ENCODE measurements around the gene TBRG1. TPM values are rescaled to one million over a fixed set of nuclear protein-coding genes. Genes with fewer than 3 reads are reported as not detected.

TBRG1 gene
- polyA plus RNA-seq, 3 donors, result 39.7 to 84.7 (median 43.5) TPM

GRCh38 chr11:124612045-124612444 is 10.6 kb upstream of the TBRG1 start:
- H3K4me1 ChIP-seq (ENCODE audit: control insufficient read depth in 1 of 2, insufficient read depth in 2 of 2, low read length in 2 of 2), result no peaks in the 10 kb centered on the region

DNA sequence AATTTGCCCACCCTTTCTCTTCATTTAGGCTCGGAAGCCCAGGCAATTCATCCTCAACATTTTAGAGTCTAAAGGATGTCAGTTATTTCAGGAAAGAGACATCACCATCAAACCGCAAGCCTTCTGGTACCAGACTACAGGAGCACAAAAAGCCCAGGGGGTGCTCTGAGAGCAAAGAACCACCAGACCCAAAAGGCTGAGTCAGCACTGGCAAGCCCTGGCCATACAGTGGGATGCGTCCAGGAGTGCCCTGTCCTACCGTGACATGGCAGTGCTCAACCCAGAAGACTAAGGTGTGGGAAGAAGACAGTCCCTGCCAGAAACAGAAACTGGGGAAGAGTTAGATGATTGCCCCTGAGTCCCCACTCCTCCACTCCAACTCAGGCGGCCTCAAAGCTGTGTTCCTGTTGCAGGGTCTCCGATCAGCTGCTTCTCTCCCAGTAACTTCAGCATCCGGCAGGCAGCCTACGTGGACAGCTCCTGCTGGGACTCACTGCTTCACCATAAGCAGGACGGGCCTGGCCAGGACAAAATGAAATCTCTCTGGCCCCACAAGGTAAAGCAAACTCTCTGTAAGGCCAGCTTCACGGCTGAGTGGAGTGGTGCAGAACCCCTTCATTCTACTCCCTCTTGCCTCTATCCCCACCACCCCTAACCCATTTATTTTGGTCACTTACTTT is 10.0 kb upstream of the TBRG1 start:
- H3K27ac ChIP-seq (ENCODE audit: low read depth in 1 of 2, low read length in 2 of 2), result no peak overlapping the region
- H3K9ac ChIP-seq (ENCODE audit: insufficient read depth, low read length, poor library complexity, severe bottlenecking), result no peak overlapping the region
- no peaks in the 10 kb centered on the region for H3K9me3 Mint-ChIP-seq
- H3K9me3 ChIP-seq (replicated peaks in 1 of 2; ENCODE audit: control insufficient read depth in 1 of 2, insufficient read depth in 1 of 2, low read length in 2 of 2), result no peaks in the 10 kb centered on the region
- no peaks in the 10 kb centered on the region for H4K20me1 ChIP-seq (ENCODE audit: insufficient read depth, low read length)
- peaks cover 0 to 8% (median 2%) of the 10 kb centered on the region in 3 donors for H3K27me3 Mint-ChIP-seq (ENCODE audit: low read depth in 3 of 3)
- no peak overlapping the region for H3K27ac Mint-ChIP-seq
- H3K27me3 ChIP-seq (ENCODE audit: control insufficient read depth in 2 of 2, insufficient read depth in 2 of 2, low read length in 2 of 2), result no peaks in the 10 kb centered on the region
- no peak overlapping the region for H3K4me2 ChIP-seq (replicated peaks; ENCODE audit: extremely low read depth, low read length, poor library complexity, severe bottlenecking)
- H3K4me3 ChIP-seq (replicated peaks in 1 of 3; ENCODE audit: low read depth in 2 of 3, low read length in 3 of 3), result no peak overlapping the region
- DNase-seq, result no peak
- H3K36me3 Mint-ChIP-seq, result no peaks in the 10 kb centered on the region
- H3K4me1 Mint-ChIP-seq, result no peaks in the 10 kb centered on the region
- no peak for TF ChIP-seq CTCF (IDR thresholded peaks at IDR 0.05)
- no peaks in the 10 kb centered on the region for H3K36me3 ChIP-seq (replicated peaks in 1 of 2; ENCODE audit: control insufficient read depth in 1 of 2, insufficient read depth in 2 of 2, low read length in 2 of 2)
- H3K4me3 Mint-ChIP-seq, result no peak overlapping the region
- no peak overlapping the region for H2AFZ ChIP-seq (ENCODE audit: insufficient read depth, low read depth, low read length, poor library complexity, severe bottlenecking)
- intact Hi-C loops (cut with micrococcal nuclease), result no loop called here
- no peaks in the 10 kb centered on the region for H3K4me1 ChIP-seq (ENCODE audit: control insufficient read depth in 1 of 2, insufficient read depth in 2 of 2, low read length in 2 of 2)
- no peaks in the 10 kb centered on the region for H3K79me2 ChIP-seq (ENCODE audit: insufficient read depth, low read length)
- WGBS (ENCODE audit: insufficient coverage), result 94% methylated on average over 6 of the region's 10 CpGs

More at GRCh38 chr11:124612045-124612444, 10.6 kb upstream of the TBRG1 start:
- intact Hi-C loops (cut with micrococcal nuclease), result no loop called here
- Mint-ChIP-seq H3K4me1 (no peaks in the 10 kb centered on the region), H3K27me3 (ENCODE audit: low read depth in 3 of 3) (peaks cover 0 to 8% (median 2%) of the 10 kb centered on the region in 3 donors), H3K36me3 (no peaks in the 10 kb centered on the region), H3K27ac (no peak overlapping the region), H3K9me3 (no peaks in the 10 kb centered on the region), H3K4me3 (no peak overlapping the region)
- Histone ChIP-seq H3K27me3 (ENCODE audit: control insufficient read depth in 2 of 2, insufficient read depth in 2 of 2, low read length in 2 of 2) (no peaks in the 10 kb centered on the region), H3K79me2 (ENCODE audit: insufficient read depth, low read length) (no peaks in the 10 kb centered on the region), H2AFZ (ENCODE audit: insufficient read depth, low read depth, low read length, poor library complexity, severe bottlenecking) (no peak overlapping the region), H3K4me2 (replicated peaks; ENCODE audit: extremely low read depth, low read length, poor library complexity, severe bottlenecking) (no peak overlapping the region), H3K9ac (ENCODE audit: insufficient read depth, low read length, poor library complexity, severe bottlenecking) (no peak overlapping the region), H3K4me3 (replicated peaks in 1 of 3; ENCODE audit: low read depth in 2 of 3, low read length in 3 of 3) (no peak overlapping the region), H3K9me3 (replicated peaks in 1 of 2; ENCODE audit: control insufficient read depth in 1 of 2, insufficient read depth in 1 of 2, low read length in 2 of 2) (no peaks in the 10 kb centered on the region), H3K27ac (ENCODE audit: low read depth in 1 of 2, low read length in 2 of 2) (no peak overlapping the region), H3K36me3 (replicated peaks in 1 of 2; ENCODE audit: control insufficient read depth in 1 of 2, insufficient read depth in 2 of 2, low read length in 2 of 2) (no peaks in the 10 kb centered on the region), H4K20me1 (ENCODE audit: insufficient read depth, low read length) (no peaks in the 10 kb centered on the region)
- TF ChIP-seq CTCF (IDR thresholded peaks at IDR 0.05), result no peak
- DNase-seq, result no peak
- 0% methylated on average over 1 of the region's 3 CpGs for WGBS (ENCODE audit: insufficient coverage)
